Measurements from ENCODE around the gene CNEP1R1. TPM values are rescaled to one million over a fixed set of nuclear protein-coding genes. Genes with fewer than 3 reads are reported as not detected.
A peak's percentile ranks its signal among the peaks of the same experiment; 100 is the strongest.

CNEP1R1 gene
- total and polyA plus RNA-seq, 9 of the 15 experiments (the other 6 are each of a cell fraction or from before 2014, with no cell fraction given), result 7.6 to 20.1 (median 10.6) TPM

GRCh38 chr16:50007744-50008143 lies 17.3 kb upstream of the CNEP1R1 start:
- no peaks in the 10 kb centered on the region for H3K4me1 ChIP-seq (replicated peaks in 1 of 2; ENCODE audit: control insufficient read depth in 2 of 2, insufficient read depth in 2 of 2, low read length in 2 of 2)
- no peaks in the 10 kb centered on the region for H3K9me3 ChIP-seq (replicated peaks; ENCODE audit: control insufficient read depth, insufficient read depth, low read depth, low read length)
- H3K4me3 ChIP-seq, result no peak overlapping the region
- CTCF ChIA-PET (ENCODE audit: low intra/inter-chr PET ratio), result interaction anchor here (0.6 kb wide), 2 partner anchors 700 to 774 kb away, joined by 3 to 4 read pairs; no protein-coding TSS in a partner anchor
- POLR2A ChIA-PET, result interaction anchor here (0.6 to 0.8 kb wide), 2 partner anchors 12 to 565 kb away, joined by 3 read pairs; no protein-coding TSS in a partner anchor
- no peak for ATAC-seq
- no TSS peak for BruUV-seq (replicated peaks)
- H3K79me2 ChIP-seq (ENCODE audit: control insufficient read depth, insufficient read depth, low read length), result no peaks in the 10 kb centered on the region
- H4K20me1 ChIP-seq (replicated peaks; ENCODE audit: control insufficient read depth, insufficient read depth, low read length), result no peaks in the 10 kb centered on the region
- no peaks in the 10 kb centered on the region for H3K36me3 ChIP-seq (ENCODE audit: control insufficient read depth, insufficient read depth, low read length)
- H2AFZ ChIP-seq (ENCODE audit: low read depth, low read length), result no peak overlapping the region
- FAIRE-seq, result no peak
- H3K27me3 ChIP-seq (ENCODE audit: control insufficient read depth in 2 of 2, insufficient read depth in 2 of 2, low read length in 2 of 2), result peaks cover 3 to 7% of the 10 kb centered on the region in 2 experiments; a peak in 2 of 5 replicates
- no peaks in the 10 kb centered on the region for H3K9me1 ChIP-seq (ENCODE audit: control insufficient read depth, insufficient read depth, low read length)
- TF ChIP-seq TEAD4 (IDR thresholded peaks at IDR 0.05; ENCODE audit: low read length), result no peak
- TF ChIP-seq TEAD4 (CRISPR knock-in tag; IDR thresholded peaks at IDR 0.05; ENCODE audit: borderline replicate concordance), result no peak
- peak; percentile 95 for TF ChIP-seq ZNF707 (CRISPR knock-in tag; conservative IDR thresholded peaks at IDR 0.05)
- no peak for TF ChIP-seq HNRNPK (IDR thresholded peaks at IDR 0.05; ENCODE audit: low read depth, low read length, poor library complexity, severe bottlenecking)
- TF ChIP-seq SPI1 (IDR thresholded peaks at IDR 0.05; ENCODE audit: borderline replicate concordance, low read depth, low read length), result peak; percentile 86
- TF ChIP-seq ZNF3 (CRISPR knock-in tag; IDR thresholded peaks at IDR 0.05), result no peak
- no peak for TF ChIP-seq BCOR (IDR thresholded peaks at IDR 0.05)
- no peak for TF ChIP-seq EHMT2 (IDR thresholded peaks at IDR 0.05)
- TF ChIP-seq TFAM (CRISPR knock-in tag; conservative IDR thresholded peaks at IDR 0.05), result no peak
- intact Hi-C loops (cut with micrococcal nuclease), result no loop called here
- no peak overlapping the region for H3K27ac ChIP-seq (ENCODE audit: extremely low read depth, low read depth, low read length)
- in situ Hi-C loops (cut with MboI), result no loop called here
- 0% methylated on average over 1 of the region's 1 CpG for WGBS (ENCODE audit: insufficient coverage, low coverage, missing lambda C conversion rate)
- H3K4me2 ChIP-seq (ENCODE audit: insufficient read depth, low read length), result no peak overlapping the region
- no peak for DNase-seq (ENCODE audit: extremely low read depth in 1 of 4, low spot score in 3 of 4)
- H3K9ac ChIP-seq (ENCODE audit: insufficient read depth in 1 of 2, low read depth in 2 of 2, low read length in 2 of 2), result no peak overlapping the region
